GM18526 (cell line): ENCODE data around the gene FAM107A.

Experiments used
- POLR2A ChIP-seq: IDR thresholded peaks from 3 replicates; pipeline ENCODE4 v1.6.1; 2011; ENCODE audit not compliant: insufficient read length; ENCODE audit errors: extremely low read depth

Gene FAM107A

GRCh38 chr3:58564054-58564453, 13.1 kb downstream of the FAM107A start:
- TF ChIP-seq POLR2A = no peak

- no peak for TF ChIP-seq POLR2A
These were observed 13.7 kb downstream of the FAM107A start for GRCh38 chr3:58563386-58564035.

- no peak for TF ChIP-seq POLR2A
These were observed 14.7 kb downstream of the FAM107A start for GRCh38 chr3:58562498-58562897.

- TF ChIP-seq POLR2A = no peak
These were observed 16.4 kb downstream of the FAM107A start for GRCh38 chr3:58560771-58561311.

- no peak for TF ChIP-seq POLR2A
These were observed 17.6 kb downstream of the FAM107A start for GRCh38 chr3:58559586-58559985.

- TF ChIP-seq POLR2A = no peak
These were observed 19.7 kb downstream of the FAM107A start for GRCh38 chr3:58557491-58557890.

GRCh38 chr3:58556761-58557221, 20.4 kb downstream of the FAM107A start:
- TF ChIP-seq POLR2A = no peak

GRCh38 chr3:58556001-58556400, 21.2 kb downstream of the FAM107A start:
- no peak for TF ChIP-seq POLR2A

- no peak for TF ChIP-seq POLR2A
These were observed 22.0 kb downstream of the FAM107A start for GRCh38 chr3:58555203-58555602.

- TF ChIP-seq POLR2A = no peak
These were observed 24.2 kb downstream of the FAM107A start for GRCh38 chr3:58553003-58553402.

GRCh38 chr3:58551636-58552180, 25.5 kb downstream of the FAM107A start:
- no peak for TF ChIP-seq POLR2A

GRCh38 chr3:58544541-58544940, 32.6 kb downstream of the FAM107A start:
- no peak for TF ChIP-seq POLR2A

GRCh38 chr3:58540176-58540858, 36.9 kb downstream of the FAM107A start:
- TF ChIP-seq POLR2A = no peak

- no peak for TF ChIP-seq POLR2A
These were observed 37.6 kb downstream of the FAM107A start for GRCh38 chr3:58539626-58540025.

- no peak for TF ChIP-seq POLR2A
These were observed 39.5 kb downstream of the FAM107A start for GRCh38 chr3:58537412-58538301.

- TF ChIP-seq POLR2A = no peak
These were observed 40.4 kb downstream of the FAM107A start, which contains the start of gene ACOX2 for GRCh38 chr3:58536501-58537411. TSS of gene ACOX2 (minus strand) at chr3:58537190. CDS start at chr3:58535106, 2,084 bp downstream.
